ENCODE measurements around the gene NCAN.
"Not testable (repeated sequence)": the region's sequence is repeated elsewhere in the genome, so short reads cannot be mapped to it uniquely, and the experiment has no call there.

The NCAN gene

DNA sequence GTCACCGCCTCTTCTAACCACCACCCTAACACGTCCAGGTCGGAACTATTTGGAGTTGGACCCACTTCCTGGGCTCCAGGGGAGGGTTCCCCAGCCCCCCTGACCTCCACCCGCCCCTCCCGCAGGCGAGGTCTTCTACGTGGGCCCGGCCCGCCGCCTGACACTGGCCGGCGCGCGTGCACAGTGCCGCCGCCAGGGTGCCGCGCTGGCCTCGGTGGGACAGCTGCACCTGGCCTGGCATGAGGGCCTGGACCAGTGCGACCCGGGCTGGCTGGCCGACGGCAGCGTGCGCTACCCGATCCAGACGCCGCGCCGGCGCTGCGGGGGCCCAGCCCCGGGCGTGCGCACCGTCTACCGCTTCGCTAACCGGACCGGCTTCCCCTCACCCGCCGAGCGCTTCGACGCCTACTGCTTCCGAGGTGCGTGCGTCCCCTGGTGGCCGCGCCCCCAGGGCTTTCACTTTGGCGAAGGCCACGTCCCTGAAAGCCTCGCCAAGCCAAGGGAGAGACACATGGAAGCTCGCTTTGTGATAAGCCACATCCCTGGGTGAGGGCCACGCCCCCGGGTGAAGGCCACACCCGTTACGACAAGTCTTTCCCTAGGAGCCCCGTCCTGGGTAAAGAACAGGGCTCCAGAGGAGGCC is 13.2 kb downstream of the NCAN start:
- no peak for DNase-seq

- DNase-seq: no peak
Observed at GRCh38 chr19:19226204-19226603, 14.4 kb downstream of the NCAN start.

- DNase-seq: no peak
Observed at GRCh38 chr19:19226663-19227062, 14.9 kb downstream of the NCAN start.

GRCh38 chr19:19227217-19227616 is 15.5 kb downstream of the NCAN start:
- DNase-seq: no peak

DNA sequence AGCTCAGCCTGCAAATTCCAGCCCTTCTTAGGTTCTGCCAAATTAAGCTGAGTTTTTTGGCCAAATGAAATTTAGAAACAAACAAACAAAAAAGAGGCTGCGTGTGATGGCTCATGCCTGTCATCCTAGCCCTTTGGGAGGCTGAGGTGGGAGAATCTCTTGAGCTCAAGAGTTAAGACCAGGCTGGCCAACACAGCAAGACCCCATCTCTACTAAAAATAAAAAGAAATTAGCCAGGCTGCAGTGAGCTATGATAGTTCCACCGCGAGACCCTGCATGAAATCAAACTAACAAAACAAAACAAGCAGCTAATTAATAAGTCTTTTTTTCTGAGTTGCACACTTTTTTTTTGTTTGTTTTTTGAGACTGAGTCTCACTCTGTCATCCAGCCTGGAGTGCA is 17.9 kb downstream of the NCAN start:
- no peak for DNase-seq

DNA sequence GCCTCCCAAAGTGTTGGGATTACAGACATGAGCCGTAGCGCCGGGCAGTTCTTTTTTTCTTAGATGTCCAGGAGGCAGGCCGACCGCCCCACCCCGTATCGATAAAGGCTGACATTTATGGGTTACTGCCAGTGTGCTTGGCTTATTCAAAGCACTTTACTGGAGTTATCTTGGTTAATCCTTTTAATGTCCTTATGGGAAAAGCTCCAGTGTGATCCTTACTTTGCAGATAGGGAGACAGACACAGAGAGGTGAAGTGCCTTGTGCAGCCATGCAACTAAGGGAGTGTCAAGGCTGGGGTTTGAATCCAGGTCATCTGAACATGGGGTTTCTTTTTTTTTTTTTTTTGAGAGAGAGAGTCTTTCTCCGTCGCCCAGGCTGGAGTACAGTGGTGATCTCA is 19.2 kb downstream of the NCAN start:
- DNase-seq: no peak

- DNase-seq: peak in 1 of 14 donors; percentile 26
Observed at GRCh38 chr19:19232261-19232721, 20.5 kb downstream of the NCAN start.

DNA sequence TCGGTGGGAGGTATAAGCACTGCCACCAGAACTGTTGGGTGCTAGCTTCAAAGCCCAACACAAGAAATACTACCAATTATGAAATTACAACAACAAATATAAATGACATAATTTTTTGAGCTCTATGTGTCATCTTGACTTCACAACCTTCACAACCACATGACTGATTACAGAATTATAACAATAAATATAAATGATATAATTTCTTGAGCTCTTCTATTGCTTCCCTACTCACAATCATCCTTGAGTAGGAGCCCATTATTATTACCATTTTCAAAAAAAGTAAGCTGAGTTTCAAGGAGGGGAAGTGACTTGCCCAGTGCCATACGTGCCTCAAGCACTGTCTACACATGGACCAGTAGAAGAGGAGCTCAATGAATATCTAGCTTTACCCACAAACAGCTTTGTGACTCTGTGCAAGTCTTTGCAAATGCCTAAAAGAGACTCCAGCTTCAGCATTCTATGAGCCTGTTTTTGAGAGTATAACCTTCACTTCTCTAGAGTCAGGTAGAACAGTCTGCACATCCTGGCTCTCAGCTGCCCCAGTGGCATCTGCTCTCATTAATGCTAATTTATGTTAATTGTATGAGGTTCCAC is 22.6 kb downstream of the NCAN start:
- no peak for DNase-seq

- no peak for DNase-seq
Observed at GRCh38 chr19:19236173-19236572, 24.4 kb downstream of the NCAN start.

- DNase-seq: no peak
Observed at GRCh38 chr19:19238126-19238894, 26.6 kb downstream of the NCAN start.

GRCh38 chr19:19239675-19240074 is 27.9 kb downstream of the NCAN start:
- no peak for DNase-seq

- DNase-seq: no peak
Observed at GRCh38 chr19:19240476-19240875, 28.7 kb downstream of the NCAN start.

DNA sequence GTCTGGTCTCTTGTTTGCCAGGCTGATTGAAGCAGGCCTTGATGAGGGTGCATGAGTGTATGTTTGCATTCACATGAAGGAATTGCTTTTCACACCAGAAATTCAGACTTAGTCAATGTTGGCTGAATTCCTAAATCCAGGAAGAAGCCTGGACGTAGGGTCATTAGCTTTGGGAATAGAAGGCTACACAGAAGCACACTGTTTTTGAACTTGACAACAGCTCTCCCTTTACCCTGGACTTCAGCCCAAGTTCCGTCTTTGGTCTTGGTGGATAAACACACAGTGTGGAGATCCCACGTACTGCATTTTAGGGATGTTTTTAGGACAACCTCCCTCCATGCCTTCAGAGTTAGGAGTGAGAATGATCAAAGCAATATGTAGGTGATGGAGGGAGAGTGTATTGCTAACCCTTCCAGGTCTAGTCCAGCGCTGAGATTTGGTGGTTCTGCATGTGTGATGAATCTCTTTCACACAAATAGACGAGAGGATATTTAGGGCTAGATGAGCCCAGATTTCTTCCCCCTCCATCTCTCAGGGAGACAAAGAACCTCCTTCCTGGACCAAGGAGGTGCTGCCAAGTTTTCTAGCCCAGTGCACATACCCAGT is 38.5 kb downstream of the NCAN start:
- no peak for DNase-seq

- DNase-seq: not testable (repeated sequence)
Observed at GRCh38 chr19:19253409-19253808, 41.7 kb downstream of the NCAN start.

GRCh38 chr19:19256072-19256969 is 44.6 kb downstream of the NCAN start:
- no peak for DNase-seq

GRCh38 chr19:19257137-19257536 is 45.4 kb downstream of the NCAN start:
- no peak for DNase-seq

DNA sequence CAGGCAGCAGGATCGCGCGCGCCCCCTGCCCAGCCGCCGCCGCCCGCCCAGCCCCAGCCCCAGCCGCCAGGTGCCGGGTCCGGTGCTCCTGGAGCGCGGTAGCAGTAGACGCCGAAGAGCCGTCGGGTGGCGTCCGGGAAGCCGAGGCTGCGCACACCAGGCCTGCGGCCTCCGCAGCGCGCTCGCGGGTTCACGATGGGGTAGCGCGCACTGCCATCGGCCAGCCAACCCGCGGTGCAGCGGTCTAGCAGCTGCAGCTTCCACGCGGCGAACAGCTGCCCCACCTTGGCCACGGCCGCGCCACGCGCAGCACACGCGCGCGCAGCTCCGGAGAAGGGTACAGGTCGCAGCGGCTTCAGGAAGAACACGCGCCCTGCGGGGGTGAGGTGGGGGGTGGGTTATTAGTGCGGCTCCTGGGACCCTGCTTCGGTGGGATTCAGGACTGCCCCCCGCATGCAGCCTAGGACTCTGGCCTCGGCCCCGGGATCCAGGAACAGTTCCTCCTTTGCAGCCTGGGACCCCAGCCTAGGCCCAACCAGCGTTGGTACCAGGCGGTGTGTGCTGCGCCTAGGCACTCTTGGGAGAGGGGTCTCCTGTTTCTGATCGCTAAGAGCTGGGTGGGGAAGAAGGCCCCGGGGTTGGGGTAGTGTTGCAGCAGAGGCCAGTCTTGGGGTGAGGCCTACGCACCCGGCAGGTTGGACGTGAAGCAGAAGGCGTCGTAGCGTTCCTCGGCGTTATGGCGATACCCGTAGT is 46.3 kb downstream of the NCAN start:
- no peak for DNase-seq

GRCh38 chr19:19258589-19259338 is 47.0 kb downstream of the NCAN start:
- no peak for DNase-seq

- peak in 2 of 14 donors; percentile 9 to 25 for DNase-seq
Observed at GRCh38 chr19:19259741-19260140, 48.0 kb downstream of the NCAN start.

DNA sequence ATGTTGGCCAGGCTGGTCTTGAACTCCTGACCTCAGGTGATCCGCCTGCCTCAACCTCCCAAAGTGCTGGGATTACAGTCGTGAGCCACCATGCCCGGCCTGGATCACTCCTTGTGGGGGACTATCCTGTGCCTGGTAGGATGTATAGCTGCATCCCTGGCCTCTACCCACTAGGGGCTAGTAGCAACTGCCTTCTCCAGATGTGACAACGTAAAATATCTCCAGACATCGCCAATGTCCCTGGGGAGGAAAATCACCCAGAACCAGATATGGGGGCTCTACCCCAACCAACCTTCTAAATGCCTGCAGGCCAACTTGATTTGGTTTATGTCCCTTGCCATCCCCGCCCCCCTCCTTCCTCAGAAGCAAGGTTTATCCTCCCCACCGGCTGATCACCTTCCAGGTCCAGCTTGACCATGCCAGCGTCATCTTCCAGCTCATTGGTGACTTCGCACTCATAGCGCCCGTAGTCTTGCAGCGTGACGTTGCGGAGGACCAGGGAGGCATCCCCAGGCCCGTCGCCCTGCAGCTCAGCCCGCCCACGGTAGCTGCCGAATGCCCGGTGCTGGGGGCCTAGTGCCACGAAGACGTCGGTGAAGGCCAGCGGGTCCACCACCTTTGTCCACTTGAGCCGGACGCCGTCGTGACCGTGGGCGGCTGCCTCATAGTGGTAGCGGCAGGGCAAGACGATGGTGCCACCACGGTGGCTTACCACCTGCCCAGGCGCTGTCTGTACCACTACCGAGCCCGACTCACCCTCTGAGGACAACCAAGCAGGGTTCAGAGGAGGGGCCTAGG is 48.9 kb downstream of the NCAN start:
- no peak for DNase-seq
